ENCODE results near the gene ARMC2.
A peak's percentile ranks its signal among the peaks of the same experiment; 100 is the strongest.

Gene ARMC2

GRCh38 chr6:108996208-108996607 is 148.0 kb downstream of the ARMC2 start:
- no peak for DNase-seq

DNA sequence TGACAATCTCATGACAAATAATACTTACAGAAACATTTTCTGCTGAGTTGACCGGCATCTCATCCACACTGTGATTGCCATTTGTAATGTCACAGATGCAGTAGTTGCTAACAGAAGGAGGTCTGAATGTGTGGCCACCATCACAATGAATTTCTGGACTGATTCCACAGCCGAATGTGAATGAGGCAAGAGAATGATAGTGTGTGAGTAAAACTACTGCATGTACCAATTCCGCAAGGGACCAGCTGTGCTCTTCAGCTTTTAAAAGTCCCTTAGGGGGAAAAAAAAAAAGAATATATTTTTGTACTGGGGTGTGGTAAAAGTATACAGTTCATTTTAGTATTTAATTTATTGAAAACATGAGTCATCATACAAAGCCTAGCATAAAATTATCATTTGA is 150.3 kb downstream of the ARMC2 start:
- DNase-seq, result no peak

GRCh38 chr6:108999428-108999827 is 151.2 kb downstream of the ARMC2 start:
- no peak for DNase-seq

- no peak for DNase-seq
Measured at GRCh38 chr6:109000289-109000688, 152.1 kb downstream of the ARMC2 start.

DNA sequence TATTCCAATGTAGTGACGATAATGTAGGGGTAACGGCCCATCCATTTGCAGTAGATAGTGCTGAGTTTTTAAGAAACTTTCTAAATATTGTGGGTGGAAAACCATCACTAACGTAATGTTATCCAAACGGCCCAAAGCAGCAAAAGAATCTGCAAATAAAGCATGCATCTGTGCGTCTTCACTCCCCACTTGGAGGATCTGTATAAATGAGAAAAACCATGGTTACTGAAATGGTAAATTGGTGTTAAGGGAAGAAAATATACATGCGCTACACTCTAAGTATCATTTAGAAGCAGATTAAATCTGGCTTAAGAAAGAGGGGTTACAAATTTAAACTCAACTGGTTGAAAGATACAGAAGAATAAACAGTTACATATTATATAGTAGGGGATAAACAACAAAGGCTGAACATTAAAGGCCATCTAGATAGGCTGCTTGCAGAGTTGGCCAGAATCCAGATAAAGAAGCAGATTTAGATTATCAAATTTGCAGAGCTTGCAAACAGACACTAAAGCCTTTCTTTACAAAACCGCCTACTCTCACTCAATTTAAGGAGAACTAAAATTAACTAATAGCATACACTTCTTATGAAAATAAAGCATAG is 153.2 kb downstream of the ARMC2 start:
- DNase-seq, result no peak

- DNase-seq, result no peak
Measured at GRCh38 chr6:109002051-109002697, 154.0 kb downstream of the ARMC2 start.

DNA sequence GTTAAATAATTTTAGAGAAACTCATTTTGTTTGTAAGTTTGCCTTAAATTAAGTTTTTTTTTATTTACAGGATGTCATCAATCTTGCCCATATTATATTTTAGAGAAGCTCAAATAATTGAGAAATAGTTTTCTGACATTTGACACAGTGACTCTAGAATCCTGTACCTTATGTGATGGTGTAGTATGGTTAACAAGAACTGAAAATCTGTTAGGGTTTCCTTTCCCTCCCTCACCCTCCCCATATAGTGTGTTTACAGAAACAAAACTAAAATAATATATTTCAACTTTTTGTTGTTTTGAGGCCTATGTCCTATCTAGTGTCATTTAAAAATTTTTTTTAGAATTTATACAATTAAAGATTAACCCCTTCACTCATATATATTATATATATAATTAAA is 154.7 kb downstream of the ARMC2 start:
- DNase-seq, result no peak

DNA sequence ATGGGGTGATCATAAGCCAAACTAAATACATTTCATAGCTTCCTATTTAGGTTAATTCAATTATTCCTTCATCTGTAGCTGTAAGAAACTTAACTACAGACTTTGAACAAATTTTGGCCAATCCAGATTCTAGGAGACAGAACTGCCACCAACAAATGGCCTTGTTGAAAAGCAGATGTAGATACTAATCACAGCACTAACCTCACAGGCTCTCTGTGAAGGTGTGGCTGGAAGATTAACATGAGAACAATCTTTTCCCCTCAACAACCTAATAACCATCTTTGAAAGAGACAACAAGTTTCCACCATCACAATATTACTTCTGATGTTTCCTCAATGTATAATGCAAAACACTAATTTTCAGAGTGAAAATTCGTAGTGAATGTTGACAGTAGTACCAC is 158.6 kb downstream of the ARMC2 start:
- DNase-seq, result no peak

DNA sequence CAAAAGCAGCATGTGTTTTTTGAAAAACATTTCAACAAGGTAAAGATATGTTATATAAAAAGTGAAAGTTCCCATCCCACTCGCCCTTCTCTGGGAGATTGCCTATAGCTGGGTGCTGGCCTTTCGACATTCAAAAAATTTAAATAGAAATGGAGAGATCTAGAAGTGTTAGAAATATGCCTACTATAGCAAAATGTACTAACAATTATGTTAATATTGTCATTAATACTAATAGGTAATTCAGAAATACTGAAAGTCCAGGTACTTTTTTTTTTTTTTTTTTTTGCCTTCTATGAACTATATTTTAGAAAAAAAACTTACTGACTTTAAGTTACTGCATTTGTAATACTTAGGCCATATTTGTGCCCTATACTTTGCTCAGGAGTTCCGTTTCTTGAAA is 159.3 kb downstream of the ARMC2 start:
- no peak for DNase-seq

- no peak for DNase-seq
Measured at GRCh38 chr6:109008054-109008453, 159.8 kb downstream of the ARMC2 start.

GRCh38 chr6:109008537-109009235 is 160.5 kb downstream of the ARMC2 start:
- no peak for DNase-seq

- peak; percentile 80 to 87 (median 84) for DNase-seq
Measured at GRCh38 chr6:109009236-109009961, 161.2 kb downstream of the ARMC2 start.

DNA sequence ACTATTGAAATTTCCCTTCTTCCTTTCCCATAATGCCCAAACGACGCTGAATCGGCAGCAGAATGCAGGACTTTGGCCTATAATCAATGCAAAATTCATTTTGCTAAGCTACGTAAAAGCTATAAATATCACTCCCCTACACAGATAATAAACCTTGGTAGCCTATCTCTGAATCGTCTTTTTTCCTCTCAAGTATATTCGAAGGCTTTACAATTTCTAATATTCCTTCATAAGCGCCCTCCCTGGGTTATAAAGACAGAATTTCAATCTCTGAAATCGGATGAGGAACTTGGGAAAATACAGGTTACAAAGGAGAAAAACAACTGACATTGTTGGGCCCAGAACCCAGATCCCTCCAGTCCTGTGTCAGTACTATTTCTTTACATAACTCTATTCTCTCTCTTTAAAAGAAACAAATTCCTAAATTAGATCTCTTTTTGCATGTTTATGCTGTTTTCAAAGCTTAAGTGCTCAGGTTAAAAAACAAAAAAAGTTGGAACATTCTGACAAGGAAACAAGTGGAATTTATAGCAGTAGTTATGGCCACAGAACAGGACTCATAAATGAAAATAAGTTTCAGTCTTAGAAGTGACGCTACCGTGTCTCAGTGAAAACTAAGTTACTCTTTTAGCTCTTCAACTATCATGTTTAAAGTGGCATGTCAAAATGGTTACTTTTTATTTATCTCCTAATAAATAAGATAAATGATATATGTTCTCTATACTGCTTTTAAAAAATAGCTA is 161.9 kb downstream of the ARMC2 start:
- no peak for DNase-seq

DNA sequence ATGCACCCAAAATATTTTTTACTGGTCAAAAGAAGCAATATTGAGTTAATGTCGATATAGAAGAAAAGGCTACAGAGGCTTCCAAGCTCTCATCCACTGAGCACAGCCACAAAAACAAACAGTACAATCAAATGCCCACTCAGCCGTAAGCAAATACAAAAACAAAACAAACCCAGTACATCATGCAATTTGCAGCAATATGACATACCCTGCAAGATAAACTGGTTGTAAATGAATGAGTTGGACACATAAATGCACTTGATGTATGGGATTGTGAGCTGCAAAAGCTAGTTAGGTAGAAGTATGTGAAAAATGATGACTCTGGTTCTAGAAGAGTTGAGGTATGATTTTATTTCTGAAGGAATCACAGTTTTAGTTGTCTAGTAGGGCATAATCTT is 162.5 kb downstream of the ARMC2 start:
- no peak for DNase-seq

GRCh38 chr6:109013656-109014305 is 165.6 kb downstream of the ARMC2 start:
- no peak for DNase-seq

DNA sequence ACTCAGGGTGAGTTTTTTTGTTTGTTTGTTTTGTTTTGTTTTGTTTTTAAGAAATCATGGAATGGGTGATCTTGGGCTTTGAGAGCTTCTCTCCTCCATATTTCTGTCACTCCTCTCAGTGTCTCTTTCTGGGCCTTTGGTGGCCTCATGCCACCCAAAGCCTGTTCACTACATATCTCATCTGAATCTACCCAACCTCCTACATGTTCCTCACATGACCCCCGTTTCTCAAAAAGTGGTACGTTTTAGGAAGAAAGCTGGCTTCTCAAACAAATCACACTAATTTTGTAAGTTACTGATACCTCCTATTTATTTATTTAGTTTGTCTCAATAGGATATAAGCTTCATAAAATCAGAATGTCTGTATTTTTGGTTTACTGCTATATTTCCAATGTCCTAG is 166.4 kb downstream of the ARMC2 start:
- DNase-seq, result no peak

- no peak for DNase-seq
Measured at GRCh38 chr6:109015176-109015575, 167.0 kb downstream of the ARMC2 start.

GRCh38 chr6:109019911-109020310 is 171.7 kb downstream of the ARMC2 start:
- DNase-seq, result no peak

- DNase-seq, result no peak
Measured at GRCh38 chr6:109021870-109022269, 173.6 kb downstream of the ARMC2 start.

DNA sequence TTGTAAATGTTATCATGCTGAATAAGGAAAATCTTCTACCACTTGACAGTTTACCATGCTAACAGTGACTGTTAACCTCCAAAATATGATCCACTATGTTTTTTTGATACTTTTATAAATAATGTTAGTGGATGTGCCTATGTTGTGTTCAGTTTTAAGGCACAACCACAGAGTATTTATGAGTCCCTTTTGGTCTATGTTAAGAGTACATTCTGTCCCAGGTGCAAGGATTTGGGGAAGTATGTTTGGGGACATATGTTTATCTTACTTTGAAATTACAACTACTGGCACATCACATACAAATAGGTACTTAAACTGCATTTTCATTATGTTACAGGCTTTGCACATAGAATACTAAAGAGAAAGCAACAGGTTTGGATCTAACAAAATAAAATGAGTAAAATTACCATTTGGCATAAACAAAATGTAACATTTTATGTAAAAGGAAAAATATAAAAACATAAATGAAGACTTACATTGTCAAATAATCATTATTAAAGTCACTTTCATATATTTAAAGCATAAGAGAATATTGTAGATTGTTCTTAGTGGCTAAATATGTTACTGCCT is 175.2 kb downstream of the ARMC2 start:
- DNase-seq, result no peak

All from activated CD4-positive, CD25-positive, alpha-beta regulatory T cell (primary cell).